ENCODE data around the gene ENPP5. TPM values are rescaled to one million over a fixed set of nuclear protein-coding genes. Genes with fewer than 3 reads are reported as not detected.
"Not testable (repeated sequence)": the region's sequence is repeated elsewhere in the genome, so short reads cannot be mapped to it uniquely, and the experiment has no call there.

Gene ENPP5
- total and polyA plus RNA-seq, 2 of the 13 experiments (the other 11 are each of a cell fraction or from before 2014, with no cell fraction given), result not detected

- Histone ChIP-seq H2AFZ (ENCODE audit: low read length) (no peak overlapping the region), H3K27me3 (ENCODE audit: control insufficient read depth in 1 of 2, insufficient read depth in 2 of 2, low read length in 2 of 2) (peaks cover 1 to 4% of the 10 kb centered on the region in 2 experiments; a peak in 2 of 5 replicates), H4K20me1 (ENCODE audit: insufficient read depth, low read length) (no peaks in the 10 kb centered on the region), H3K27ac (ENCODE audit: extremely low read length, insufficient read depth, low read length) (no peak overlapping the region), H3K4me3 (replicated peaks in 1 of 3; ENCODE audit: insufficient read depth in 1 of 3, low read depth in 2 of 3, low read length in 3 of 3) (no peak overlapping the region), H3K79me2 (ENCODE audit: insufficient read depth, low read length) (no peaks in the 10 kb centered on the region), H3K9ac (ENCODE audit: insufficient read depth, low read depth, low read length) (no peak overlapping the region), H3K4me1 (ENCODE audit: insufficient read depth, low read length) (no peaks in the 10 kb centered on the region), H3K9me3 (ENCODE audit: low read length) (no peaks in the 10 kb centered on the region), H3K36me3 (replicated peaks in 1 of 2; ENCODE audit: control insufficient read depth in 1 of 2, insufficient read depth in 2 of 2, low read length in 2 of 2) (no peaks in the 10 kb centered on the region), H3K4me2 (ENCODE audit: low read depth, low read length) (no peak overlapping the region)
- FAIRE-seq, result no peak
- intact Hi-C loops (cut with micrococcal nuclease; ENCODE audit: unreplicated experiment), result no loop called here
- no TSS peak for BruUV-seq (replicated peaks)
- no peak for DNase-seq (ENCODE audit: low spot score)
- in situ Hi-C loops (cut with HindIII; ENCODE audit: extremely low pct_ligation_motif_present, low pct_unique_long_range_greater_than_20kb), result no loop called here
- WGBS (ENCODE audit: low lambda C conversion rate), result 1% methylated on average over 2 of the region's 2 CpGs
- ChIA-PET POLR2A (no interaction called here), CTCF (ENCODE audit: low intra/inter-chr PET ratio, low total read pairs) (no interaction called here)
- ATAC-seq, result no peak
- TF ChIP-seq ARID5B (CRISPR knock-in tag; IDR thresholded peaks at IDR 0.05) (no peak), ATF6 (CRISPR knock-in tag; conservative IDR thresholded peaks at IDR 0.05) (no peak), ZNF781 (CRISPR knock-in tag; IDR thresholded peaks at IDR 0.05; ENCODE audit: borderline replicate concordance, not compliant biosample characterization) (no peak), RFX3 (CRISPR knock-in tag; IDR thresholded peaks at IDR 0.05) (no peak), ZNF20 (CRISPR knock-in tag; IDR thresholded peaks at IDR 0.05) (no peak), RNF219 (CRISPR knock-in tag; IDR thresholded peaks at IDR 0.05) (no peak), ZFYVE20 (CRISPR knock-in tag; IDR thresholded peaks at IDR 0.05; ENCODE audit: borderline replicate concordance, low read depth) (no peak), ELF4 (CRISPR knock-in tag; IDR thresholded peaks at IDR 0.05; ENCODE audit: borderline replicate concordance) (no peak)
- TF ChIP-seq, protein P1, sequence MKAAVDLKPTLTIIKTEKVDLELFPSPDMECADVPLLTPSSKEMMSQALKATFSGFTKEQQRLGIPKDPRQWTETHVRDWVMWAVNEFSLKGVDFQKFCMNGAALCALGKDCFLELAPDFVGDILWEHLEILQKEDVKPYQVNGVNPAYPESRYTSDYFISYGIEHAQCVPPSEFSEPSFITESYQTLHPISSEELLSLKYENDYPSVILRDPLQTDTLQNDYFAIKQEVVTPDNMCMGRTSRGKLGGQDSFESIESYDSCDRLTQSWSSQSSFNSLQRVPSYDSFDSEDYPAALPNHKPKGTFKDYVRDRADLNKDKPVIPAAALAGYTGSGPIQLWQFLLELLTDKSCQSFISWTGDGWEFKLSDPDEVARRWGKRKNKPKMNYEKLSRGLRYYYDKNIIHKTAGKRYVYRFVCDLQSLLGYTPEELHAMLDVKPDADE (CRISPR knock-in tag; IDR thresholded peaks at IDR 0.05), result no peak
Measured at GRCh38 chr6:46134216-46134615, 36.6 kb downstream of the ENPP5 start.

GRCh38 chr6:46131291-46131690, 39.5 kb downstream of the ENPP5 start:
- H3K27me3 ChIP-seq (ENCODE audit: control insufficient read depth in 1 of 2, insufficient read depth in 2 of 2, low read length in 2 of 2); DNase-seq (ENCODE audit: low spot score); ATAC-seq; H3K79me2 ChIP-seq (ENCODE audit: insufficient read depth, low read length); H3K9ac ChIP-seq (ENCODE audit: insufficient read depth, low read depth, low read length); H3K4me1 ChIP-seq (ENCODE audit: insufficient read depth, low read length); H4K20me1 ChIP-seq (ENCODE audit: insufficient read depth, low read length); H3K4me2 ChIP-seq (ENCODE audit: low read depth, low read length); H3K36me3 ChIP-seq (replicated peaks in 1 of 2; ENCODE audit: control insufficient read depth in 1 of 2, insufficient read depth in 2 of 2, low read length in 2 of 2); CTCF ChIA-PET (ENCODE audit: low intra/inter-chr PET ratio, low total read pairs); POLR2A ChIA-PET; intact Hi-C loops (cut with micrococcal nuclease; ENCODE audit: unreplicated experiment); H3K9me3 ChIP-seq (ENCODE audit: low read length); H2AFZ ChIP-seq (ENCODE audit: low read length); BruUV-seq (replicated peaks); FAIRE-seq; in situ Hi-C loops (cut with HindIII; ENCODE audit: extremely low pct_ligation_motif_present, low pct_unique_long_range_greater_than_20kb); H3K27ac ChIP-seq (ENCODE audit: extremely low read length, insufficient read depth, low read length); H3K4me3 ChIP-seq (replicated peaks in 1 of 3; ENCODE audit: insufficient read depth in 1 of 3, low read depth in 2 of 3, low read length in 3 of 3): not testable (repeated sequence)
- 0% methylated on average over 1 of the region's 1 CpG for WGBS (ENCODE audit: low lambda C conversion rate)
